ENCODE data around the gene FAM3C.
"Not testable (repeated sequence)": the region's sequence is repeated elsewhere in the genome, so short reads cannot be mapped to it uniquely, and the experiment has no call there.

The FAM3C gene

GRCh38 chr7:121330053-121330833 is 65.9 kb downstream of the FAM3C start:
- peak; percentile 27 to 60 for DNase-seq

GRCh38 chr7:121329191-121330052 is 66.7 kb downstream of the FAM3C start:
- peak; percentile 60 for DNase-seq

GRCh38 chr7:121328508-121329190 is 67.5 kb downstream of the FAM3C start, which contains the start of gene WNT16:
Gene WNT16, plus strand, starts transcription at chr7:121329000. Its CDS starts 293 bp downstream, at chr7:121329293.
- no peak for DNase-seq

GRCh38 chr7:121327671-121328070 is 68.4 kb downstream of the FAM3C start:
- no peak for DNase-seq

- no peak for DNase-seq
These were observed 72.4 kb downstream of the FAM3C start for GRCh38 chr7:121323515-121324302.

- DNase-seq = peak in 1 of 2 experiments; percentile 27
These were observed 73.6 kb downstream of the FAM3C start for GRCh38 chr7:121322460-121322859.

DNA sequence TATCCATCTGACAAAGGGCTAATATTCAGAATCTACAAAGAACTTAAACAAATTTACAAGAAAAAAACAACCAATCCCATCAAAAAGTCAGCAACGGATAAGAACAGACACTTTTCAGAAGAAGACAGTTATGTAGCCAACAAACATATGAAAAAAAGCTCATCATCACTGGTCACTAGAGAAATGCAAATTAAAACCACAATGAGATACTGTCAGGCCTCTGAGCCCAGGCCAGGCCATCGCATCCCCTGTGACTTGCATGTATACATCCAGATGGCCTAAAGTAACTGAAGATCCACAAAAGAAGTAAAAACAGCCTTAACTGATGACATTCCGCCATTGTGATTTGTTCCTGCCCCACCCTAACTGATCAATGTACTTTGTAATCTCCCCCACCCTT is 80.9 kb downstream of the FAM3C start:
- not testable (repeated sequence) for DNase-seq

DNA sequence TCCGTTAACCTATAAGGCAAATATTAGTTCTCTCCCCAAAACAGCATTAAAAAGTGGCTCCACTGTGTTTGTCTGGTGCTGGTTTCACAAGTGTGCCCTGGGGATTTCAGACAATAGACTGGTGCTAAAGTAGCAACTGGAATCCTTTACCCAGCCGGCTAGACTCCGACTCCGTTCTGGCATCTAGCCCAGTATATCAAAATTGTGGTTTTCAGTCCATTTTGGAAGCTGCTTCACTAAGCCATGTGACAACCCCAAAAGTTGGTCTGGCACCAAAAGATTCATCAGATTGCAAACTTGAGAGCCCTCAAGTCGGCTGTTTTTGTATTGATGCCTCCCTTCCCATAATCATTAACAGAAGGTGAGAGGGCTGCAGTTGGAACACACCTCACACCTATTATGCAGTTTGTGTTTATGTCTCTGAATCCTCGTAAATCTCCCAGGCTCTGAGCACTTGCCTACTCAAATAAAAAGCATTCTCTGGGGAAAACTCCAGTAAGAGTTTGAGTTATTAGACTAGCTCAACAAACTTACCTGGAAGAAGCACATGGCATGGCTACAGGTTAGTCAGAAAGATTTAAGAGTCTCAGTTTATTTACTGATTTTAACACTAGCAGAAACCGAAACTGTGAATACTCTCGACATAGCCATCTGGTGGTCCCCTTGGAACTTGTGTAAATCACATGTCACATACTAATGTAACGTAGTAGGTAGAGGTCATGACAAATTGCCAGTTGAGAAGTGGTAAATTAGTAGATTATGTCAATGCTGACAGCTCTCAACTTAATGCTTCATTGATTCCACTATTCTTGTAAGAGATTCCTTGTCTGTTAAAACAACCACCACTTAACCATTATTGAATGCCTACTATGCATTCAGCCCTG is 82.1 kb downstream of the FAM3C start:
- DNase-seq = peak in 1 of 2 experiments; percentile 4

DNA sequence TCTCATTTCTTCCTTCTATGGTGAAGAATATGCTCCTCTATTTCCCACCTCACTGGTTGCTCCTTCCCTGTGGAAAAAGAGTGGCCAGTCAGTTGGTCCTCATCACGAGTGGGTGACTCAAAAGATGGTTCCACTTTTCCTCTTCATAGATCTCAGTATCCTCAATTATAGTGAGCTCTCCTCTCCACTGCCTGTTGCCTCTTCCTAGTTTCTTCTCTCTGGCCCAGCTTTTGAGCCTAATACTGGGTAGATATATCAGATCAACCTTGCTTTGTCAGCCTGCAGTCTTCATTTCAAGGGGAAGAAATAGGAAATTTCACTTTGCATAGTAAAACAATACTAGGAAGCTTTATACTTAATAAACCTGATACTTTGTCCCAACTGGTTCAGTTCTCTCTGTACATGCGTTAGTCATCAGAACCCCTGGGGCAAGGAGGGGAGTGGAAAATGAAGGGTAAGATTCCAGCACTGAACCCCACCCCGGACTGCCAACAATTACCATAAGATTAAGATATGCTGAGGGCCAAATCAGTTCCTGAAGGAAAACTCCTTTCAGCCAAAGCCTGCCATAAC is 82.8 kb downstream of the FAM3C start:
- DNase-seq = no peak

DNA sequence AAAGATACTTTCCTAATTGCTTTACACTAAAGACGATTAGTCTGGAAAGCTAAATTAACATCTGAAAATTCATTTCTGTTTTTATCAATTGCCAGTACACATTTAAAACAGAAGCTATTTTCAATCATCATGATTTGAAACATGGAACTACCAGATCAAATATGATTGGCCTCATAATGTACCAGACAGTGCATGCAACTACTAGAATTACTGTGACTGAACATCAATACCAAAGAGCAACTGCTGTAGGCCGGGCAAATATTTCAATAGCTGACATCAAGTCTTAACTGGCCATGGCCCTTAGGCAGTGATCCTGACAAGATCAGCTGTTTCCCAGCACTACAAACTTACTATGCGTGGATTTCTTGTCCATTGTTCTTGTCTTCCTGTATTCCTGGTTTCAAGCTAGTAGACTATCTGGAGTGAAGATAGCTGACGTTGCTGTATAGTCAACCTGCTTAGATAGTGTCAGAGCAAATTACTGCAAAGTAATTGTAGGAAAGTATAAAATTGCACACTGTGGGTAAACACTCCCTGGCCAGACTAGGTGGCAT is 89.0 kb downstream of the FAM3C start:
- DNase-seq = no peak

DNA sequence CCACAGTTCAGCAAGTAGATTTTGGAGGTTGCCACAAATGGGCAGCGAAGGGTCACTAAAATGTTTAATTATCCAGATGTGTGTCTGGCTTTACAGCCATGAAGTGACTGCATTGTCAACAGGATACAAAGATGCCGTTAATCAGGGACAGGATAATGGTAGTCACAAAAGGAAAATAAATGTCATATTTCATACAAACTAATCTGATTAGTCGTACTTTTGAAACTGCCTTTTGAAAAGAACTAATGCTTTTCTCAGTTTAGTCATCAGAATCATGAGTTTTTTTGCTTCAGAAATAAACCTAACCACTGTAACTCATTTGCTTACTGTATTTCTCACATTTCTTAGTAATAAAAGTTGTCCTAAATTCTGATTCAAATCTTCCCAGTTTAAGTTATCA is 89.5 kb downstream of the FAM3C start:
- DNase-seq = no peak

DNA sequence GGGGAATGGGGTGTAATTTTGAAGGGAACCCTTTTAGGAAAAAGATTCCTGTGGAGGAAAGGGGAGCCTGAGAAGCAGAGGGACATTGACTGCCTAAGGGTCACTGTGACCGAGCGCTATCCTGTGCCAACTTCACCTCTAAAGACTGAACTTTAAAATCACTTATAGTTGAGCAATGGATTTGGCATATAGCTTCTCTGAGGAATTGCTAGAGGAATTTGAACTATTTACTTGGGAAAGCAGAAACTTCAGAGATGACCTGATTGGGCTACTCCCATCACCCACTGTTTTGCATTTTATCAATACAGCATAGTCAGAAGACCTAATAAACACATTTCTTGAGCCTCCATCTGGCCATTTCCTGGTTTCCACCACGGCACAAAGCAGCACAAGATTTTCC is 91.0 kb downstream of the FAM3C start:
- DNase-seq = no peak

GRCh38 chr7:121304102-121304658 is 91.9 kb downstream of the FAM3C start:
- no peak for DNase-seq

GRCh38 chr7:121303422-121304101 is 92.5 kb downstream of the FAM3C start:
- DNase-seq = no peak

GRCh38 chr7:121302214-121302745 is 93.8 kb downstream of the FAM3C start:
- DNase-seq = no peak

DNA sequence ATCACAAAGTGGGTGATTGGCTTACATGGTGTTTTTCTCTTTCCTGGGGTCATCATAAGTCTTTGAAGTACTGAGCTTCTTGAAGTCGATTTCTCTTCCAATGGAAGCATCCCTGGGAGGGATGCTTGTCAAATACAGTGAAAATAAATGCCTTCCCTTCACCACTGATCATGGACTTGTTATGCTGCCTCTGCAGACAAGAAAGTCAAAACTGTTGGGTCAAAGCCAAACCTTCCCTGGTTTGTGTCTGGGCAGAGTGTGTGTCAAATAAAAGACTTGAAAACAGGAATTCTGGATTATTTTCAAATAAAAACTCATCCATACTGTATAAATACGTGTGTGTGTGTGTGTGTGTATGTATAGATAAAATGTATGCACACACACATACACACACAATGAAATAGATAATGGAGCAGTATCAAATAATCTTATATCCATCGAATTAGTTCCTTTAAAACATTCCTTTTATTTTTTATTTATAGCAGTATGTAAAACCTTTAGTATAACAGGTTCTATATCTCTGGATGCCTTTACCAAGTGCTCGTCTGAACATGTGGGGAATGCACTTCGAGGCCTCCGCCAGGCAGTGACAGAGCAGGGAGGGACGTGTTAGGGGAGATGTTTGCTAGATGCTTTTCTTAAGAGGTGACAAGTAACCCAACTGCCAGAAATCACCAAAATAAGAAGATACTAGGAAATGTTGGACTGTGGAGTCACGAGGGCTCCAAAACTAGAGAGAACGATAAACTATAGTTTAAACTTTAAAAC is 94.5 kb downstream of the FAM3C start:
- DNase-seq = no peak

- no peak for DNase-seq
These were observed 95.3 kb downstream of the FAM3C start for GRCh38 chr7:121300685-121301420.
